Superior temporal gyrus (tissue), 1 donor: Measurements from ENCODE around the gene FBXO11.
"Not testable (repeated sequence)": the region's sequence is repeated elsewhere in the genome, so short reads cannot be mapped to it uniquely, and the experiment has no call there.

Experiments used
- DNase-seq: peaks from one replicate; pipeline ENCODE4 v3.0.0-alpha.2; 2016; ENCODE audit errors: extremely low spot score

The FBXO11 gene

DNA sequence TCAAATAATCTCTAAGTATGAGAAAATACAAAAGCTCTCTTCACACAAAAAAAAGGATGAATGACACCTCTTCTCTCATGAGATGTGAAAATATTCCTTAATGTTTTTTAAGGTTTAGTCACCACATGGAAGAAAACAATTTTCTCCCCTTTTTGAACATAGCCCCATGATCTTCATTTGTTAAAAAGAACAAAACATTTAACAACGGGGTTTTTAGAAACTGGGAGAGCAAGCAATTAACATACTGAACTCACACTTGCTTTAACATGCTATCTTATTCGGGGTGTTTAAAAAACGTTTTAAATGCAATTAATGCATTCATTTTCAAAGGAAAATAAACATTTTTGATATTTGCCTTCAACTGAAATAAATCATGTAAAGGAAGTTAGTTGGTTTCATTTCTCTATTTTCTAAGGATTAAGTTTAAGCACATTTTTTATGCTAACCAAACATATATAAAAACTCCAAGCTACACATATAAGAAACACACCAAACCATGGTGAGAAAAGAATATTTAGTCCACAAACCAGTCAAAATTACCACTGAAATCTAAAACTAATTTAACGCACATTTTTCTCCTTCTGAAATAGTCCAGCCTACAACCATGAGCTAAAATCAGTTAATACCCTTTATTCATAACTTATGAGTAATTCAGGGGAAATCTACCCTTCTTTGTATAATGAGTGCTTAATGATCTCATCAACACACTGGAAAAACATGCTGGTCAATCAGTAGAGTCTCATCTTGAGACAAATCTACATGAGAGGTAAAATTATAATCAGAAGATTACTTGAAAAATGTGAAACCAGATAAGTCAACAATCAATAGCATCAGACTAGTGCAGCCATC is 8.2 kb downstream of the FBXO11 start:
- no peak for DNase-seq

DNA sequence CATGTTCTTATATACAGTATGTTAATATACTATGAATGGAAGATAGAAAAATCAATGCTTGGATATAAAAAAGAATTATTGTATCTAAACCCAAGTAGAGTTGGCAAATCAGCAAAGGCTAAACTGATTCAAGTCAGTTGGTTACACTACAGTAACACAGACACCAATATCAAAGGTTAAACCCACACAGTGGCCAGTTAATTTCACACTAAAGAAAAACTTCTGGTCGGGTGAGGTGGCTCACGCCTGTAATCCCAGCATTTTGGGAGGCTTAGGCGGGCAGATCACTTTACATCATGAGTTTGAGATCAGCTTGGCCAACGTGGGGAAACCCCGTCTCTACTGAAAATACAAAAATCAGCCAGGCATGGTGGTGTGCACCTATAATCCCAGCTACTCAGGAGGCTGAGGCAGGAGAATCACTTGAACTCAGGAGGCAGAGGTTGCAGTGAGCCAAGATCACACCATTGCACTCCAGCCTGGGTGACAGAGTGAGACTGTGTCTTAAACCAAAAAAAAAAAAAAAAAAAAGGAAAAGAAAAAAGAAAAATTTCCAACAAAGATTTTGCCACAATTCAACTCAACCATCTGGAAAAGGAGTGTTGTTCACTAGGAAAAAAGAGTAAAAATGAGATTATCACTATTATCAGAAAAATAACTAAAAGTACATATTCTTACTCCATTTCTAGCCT is 9.0 kb downstream of the FBXO11 start:
- not testable (repeated sequence) for DNase-seq

DNA sequence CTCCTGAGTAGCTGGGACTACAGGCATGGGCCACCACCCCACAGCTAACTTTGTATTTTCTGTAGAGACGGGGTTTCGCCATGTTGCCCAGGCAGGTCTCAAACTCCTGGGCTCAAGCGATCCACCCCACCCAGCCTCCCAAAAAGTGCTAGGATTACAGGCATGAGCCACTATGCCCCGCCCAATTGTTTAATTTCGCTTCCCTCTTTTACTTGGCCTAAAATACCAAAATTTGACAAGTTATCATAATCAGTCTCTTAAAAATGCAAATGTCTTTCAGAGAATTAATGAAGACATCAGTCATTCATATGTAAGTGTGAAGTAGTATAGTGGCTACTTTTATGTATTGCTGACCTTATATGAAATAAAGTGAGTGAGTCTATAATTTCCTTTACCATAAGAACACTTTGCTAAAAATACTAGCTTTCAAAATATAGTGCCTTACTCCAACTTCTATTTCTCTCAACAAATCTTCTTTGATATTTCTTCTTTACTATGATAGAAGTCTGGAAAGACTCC is 9.8 kb downstream of the FBXO11 start:
- DNase-seq, result no peak

DNA sequence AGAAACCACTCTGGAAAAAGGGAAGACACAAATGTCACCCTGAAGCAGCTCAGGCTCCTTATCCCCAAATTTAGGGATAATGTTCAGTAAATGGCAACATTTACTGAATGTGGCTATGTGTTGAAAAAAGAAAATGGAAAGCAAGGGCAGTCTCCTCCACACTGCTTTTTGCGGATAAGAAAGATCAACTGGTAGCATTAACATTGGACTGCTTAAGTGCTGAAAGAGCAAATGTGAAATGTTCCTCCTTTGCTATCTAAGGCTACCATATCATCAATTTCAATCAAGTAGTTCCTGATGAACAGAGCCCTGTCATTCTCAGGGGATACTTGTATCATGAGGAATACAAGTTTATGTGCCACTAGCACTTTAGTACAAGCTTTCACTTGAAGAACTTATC is 12.5 kb downstream of the FBXO11 start:
- DNase-seq, result no peak

DNA sequence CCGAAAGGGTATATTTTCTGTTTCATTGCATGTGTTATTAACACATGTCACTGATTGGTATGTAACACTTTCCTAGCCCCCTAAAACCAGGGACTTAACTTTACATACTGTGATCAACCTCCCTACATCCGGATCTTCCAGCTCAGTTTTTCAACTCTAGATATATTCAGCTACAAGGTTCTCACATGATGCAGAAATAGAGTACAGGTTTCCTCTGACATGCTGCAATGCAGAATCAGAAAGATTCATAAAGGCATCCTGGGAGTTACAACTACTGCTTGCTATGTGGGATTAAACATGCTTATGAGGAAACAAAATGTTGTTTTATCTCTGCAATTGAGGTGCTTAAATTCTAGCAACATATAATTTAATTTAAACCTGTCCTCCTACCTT is 14.0 kb downstream of the FBXO11 start:
- DNase-seq, result no peak

DNA sequence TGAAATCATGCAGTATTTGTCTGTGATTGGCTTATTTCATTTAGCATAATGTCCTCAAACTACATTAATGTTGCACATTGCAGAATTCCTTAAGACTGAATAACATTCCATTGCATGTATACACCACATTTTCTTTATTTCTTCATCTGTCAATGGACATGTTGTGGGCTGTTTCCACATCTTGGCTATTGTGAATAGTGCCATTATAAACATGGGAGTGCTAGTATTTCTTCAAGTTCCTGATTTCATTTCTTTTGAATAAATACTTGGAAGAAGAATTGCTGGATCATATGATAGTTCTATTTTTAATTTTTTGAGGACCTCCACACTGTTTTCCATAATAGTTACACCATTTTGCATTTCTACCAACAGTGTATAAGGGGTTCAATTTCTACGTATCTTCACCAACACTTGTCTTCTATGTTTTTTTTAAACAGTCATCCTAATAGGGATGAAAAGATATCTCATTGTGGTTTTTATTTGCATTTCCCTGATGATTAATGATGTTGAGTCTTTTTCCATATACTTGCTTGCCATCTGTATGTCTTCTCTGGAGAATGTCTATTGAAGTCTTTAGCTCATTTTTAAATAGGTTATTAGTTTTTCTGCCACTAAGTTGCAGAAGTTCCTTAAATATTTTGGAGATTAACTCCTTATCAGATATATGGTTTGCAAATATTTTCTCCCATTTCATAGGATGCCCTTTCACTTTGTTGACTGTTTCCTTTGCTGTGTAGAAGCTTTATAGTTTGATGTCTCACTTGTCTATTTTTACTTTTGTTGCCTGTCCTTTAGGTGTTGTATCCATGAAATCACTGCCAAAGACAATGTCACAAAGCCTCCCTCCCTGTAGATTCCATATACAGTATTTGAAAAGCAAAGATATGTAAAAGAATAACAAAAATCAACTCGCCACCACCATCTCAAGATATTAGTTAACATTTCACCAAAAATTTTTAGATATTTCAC is 14.6 kb downstream of the FBXO11 start:
- no peak for DNase-seq

DNA sequence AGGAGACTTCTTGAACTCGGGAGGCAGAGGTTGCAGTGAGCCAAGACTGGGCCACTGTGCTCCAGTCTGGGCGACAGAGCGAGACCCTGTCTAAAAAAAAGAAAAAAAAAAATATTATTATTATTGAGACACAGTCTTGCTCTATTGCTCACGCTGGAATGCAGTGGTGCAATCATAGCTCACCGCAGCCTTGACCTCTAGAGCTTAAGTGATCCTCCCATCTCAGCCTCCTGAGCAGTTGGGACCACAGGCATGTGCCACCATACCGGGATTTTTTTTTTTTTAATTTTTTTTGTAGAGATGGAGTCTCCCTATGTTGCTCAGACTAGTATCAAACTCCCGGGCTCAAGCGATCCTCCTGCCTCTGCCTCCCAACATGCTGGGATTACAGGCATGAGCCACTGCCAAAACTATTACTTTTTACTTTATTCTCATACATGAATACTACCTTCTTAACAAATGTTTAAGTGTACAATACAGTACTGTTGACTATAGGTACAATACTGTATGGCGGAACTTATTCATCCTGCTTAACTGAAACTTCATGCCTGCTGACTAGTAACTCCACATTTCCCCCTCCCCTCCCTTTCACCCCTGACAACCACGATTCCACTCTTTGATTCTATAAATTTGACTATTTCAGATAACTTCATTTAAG is 15.5 kb downstream of the FBXO11 start:
- no peak for DNase-seq

DNA sequence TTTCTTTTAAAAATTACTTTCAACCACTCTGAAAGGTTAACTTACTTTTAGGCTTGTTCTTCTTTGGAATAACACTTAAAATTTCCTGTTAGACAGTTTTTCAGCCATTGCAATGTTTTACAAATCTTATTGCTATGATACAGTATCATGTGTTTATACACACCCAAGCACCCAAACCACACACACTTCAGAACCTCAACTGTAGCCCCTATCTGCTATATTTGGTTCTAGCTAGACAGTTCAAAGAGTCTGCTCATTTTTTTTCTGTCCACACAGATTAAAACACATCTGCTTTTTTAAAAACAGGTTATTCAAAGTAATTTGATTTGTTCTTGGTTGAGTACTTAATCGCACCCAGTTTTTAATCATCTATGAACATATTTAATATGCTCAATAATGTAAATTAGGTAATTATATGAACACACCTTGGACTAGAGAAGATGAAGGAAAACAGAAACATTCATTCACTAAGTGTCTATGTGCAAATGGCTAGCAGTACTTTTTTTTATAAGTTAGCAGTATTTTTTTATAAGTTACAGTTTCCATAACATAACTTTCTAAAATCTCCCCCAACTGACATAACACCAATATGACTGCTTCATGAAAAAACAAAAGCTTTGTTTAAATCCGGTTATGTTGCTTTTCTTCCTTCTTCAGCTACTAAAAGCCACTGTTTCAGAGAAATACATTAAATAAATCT is 17.6 kb downstream of the FBXO11 start:
- DNase-seq, result no peak

DNA sequence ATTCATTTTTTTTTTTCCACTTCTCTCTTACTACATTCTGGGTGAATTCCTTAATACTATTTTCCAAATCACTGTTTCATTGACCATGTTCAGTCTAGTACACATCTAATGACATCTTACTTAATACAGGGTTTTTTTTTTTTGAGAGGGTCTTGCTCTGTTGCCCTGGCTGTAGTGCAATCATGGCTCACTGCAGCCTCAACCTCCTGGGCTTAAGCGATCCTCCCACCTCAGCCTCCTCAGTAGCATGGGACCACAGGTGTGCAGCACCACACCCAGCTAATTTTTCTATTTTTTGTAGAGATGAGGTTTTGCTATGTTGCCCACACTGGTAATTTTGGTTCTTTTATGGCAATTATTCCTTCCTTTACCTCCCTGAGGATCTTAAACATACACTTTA is 29.4 kb downstream of the FBXO11 start:
- no peak for DNase-seq

DNA sequence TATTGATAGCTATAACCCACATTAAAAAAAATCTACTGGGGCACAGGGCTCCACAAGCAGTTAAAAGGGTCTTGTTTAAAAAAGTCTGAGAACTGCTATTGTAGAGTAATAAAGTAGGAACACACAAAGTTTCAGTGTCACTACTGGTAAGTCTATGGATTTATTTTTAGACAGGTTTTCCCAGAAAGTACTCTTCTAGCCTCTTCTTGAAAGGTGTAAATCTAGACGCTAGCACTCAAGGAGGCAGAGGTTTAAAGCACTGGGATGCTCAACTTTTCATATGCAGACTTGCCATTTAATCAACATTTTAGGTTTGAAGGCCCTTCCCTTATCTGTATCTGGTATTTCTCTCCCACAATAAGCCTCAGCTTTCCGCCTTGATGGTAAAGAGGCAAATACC is 33.4 kb downstream of the FBXO11 start:
- DNase-seq, result no peak

DNA sequence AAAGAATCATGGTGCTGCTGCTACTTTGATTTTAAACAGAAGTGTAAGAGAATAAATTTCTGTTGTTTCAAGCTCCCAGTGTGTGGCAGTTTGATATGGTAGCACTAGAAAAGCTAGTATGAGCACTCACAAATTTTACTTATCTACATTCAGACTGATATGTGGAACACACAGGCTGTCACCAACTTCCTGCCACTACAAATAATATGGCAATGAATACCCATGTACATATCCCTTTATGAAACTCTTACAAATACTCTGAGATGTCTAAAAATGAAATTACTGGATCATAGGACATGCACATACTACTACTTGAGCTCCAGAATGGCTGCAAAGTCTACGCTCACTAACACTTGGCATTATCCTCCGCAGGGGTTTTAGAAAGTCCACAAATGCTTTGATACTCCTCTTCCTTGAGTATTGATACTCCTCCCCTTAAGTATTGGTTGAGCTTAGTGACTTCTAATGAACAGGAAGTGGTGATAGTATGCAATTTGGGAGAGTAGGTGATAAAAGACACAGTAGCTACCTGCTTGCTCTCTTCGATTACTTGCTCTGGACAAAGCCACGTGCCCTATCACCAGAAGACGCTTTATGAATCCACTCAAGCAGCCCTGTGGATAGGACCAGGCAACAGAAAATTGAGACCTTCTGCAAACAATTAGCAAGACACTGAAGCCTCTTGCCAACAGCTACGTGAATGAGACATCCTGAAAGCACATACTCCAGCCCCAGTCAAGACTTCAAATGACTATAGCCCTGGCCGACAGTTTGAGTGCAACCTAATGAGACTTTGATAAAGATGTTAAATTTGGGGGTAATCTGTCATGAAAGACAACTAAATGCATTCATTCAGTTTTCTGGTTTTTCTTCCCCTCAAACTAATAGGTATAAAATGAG is 35.4 kb downstream of the FBXO11 start:
- DNase-seq, result no peak

DNA sequence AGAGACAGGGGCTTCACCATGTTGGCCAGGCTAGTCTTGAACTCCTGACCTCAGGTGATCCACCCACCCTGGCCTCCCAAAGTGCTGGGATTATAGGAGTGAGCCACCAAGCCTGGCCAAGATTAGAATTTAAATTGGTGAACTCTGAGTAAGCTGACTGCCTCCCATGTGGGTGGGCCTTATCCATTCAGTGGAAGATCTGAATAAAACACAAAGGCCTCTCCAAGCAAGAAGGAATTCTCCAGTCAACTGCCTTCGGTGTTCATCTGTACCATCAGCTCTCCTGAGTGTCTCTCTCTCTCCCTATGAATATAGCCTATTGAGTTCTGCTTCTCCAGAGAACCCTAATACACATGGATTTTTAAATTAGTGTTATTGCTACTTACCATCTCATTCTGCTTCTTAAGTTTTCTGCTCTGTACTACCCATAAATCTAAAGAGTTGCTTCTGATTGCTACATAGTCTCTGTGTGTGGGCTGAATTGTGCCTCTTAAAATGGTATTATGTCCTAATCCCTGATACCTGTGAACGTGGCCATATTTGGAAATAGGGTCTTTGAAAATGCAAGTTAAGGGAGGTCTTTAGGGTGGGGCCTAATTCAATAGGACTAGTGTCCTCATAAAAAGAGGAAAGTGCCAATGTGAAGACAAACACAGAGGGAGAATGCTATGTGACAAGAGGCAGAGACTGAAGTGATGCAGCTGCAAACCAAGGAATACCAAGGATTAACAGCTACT is 36.3 kb downstream of the FBXO11 start:
- DNase-seq, result no peak

DNA sequence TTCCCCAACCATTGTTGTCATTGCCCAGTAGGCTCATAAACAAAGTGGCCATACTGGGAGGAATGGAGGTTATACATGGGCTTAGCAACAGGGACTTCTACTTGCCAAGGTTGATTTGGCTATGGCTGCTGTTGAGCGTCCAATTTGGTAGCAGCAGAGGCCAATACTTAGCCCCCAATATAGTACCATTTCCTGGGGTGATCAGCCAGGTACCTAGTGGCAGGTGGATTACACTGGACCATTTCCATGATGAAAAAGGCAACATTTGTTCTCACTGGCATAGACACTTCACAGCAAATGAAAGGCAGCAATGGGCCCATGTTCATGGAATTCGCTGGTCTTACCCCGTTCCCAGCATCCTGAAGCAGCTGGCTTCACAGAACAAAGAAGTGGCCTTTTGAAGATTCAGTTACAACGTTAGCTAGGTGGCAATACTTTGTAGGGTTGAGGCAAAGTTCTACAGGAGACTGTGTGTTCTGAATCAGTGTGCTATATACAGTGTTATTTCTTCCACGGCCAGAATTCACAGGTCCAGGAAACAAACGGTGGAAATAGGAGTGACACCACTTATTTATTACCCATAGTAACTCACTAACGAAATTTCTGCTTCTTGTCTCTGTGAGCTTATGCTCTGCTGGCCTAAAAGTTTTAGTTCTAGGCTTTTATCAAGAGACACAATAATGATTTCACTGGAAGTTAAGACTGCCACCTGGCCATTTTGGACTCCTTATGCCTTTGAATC is 37.5 kb downstream of the FBXO11 start:
- DNase-seq, result no peak

DNA sequence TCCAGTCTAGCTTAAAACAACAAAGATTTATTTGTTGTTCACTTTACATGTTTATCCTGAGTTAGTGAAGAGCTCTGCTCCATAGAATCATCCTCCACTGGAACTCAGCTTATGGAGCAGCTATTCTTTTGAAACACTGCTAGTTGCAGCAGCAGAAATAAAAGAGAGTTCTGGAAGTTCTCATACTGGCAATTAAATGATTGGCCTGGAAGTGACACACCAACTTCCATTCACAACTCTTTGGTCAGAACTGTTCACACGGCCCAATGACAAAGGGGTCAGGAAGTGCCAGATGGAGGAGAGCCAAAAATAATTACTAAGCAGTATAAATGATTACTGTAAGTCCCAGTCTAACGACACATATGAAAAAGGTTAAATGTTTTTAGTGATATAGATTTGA is 39.1 kb downstream of the FBXO11 start:
- DNase-seq, result peak; percentile 43

DNA sequence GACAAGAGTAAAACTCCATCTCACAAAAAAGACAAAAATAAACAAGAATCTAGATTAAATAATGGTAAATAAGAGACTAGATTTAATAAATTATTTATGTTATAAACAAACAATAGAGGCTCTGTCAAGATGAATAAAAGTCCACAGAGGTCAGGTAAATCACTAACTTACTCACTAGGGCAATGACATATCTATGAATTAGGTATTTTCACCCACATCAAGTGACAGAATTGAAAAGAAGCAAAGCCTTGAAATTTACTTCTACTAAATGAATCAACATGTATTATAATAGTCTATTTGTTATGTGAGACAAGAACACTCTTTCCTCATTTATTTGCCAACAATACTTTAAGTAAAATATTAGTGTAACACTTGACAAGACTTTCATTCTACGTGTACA is 41.7 kb downstream of the FBXO11 start:
- DNase-seq, result no peak

DNA sequence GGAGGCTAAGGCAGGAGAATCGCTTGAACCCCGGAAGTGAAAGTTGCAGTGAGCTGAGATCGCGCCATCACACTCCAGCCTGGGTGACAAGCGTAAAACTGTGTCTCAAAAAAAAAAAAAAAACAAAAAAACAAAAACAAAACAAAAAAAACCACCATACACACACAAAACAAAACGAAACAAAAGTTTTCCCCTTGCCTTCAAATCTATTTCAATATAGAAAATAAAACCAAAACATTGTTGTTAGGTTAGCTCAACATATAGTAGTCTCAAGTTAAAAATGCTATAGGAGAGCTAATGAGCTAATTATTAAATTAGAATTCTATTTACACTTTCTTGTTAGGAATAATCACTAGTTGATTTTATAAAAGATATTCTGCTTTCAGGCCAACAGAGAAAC is 43.3 kb downstream of the FBXO11 start:
- no peak for DNase-seq

DNA sequence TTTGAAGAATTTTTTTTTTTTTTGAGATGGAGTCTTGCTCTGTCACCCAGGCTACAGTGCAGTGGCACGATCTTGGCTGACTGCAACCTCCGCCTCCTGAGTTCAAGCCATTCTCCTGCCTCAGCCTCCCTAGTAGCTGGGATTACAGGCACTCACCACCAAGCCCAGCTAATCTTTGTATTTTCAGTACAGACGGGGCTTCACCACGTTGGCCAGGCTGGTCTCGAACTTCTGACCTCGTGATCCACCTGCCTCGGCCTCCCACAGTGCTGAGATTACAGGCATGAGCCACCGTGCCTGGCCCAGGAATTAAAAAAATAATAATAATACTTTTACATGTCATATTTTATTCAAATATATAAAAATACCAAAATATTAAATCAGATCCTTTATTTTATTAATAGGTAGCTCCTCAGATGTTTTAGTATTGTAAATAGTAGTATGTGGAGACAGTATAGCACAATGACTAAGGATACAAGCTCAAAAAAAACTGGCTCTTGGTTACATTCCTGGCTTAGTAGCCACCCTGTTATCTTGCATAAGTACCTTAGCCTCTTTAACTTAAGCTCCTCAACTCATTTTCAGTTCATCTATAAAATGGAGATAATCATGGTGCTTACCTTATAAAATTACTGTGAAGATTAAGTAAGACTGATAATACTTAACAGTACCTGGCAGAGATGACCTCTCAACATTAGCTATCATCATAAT is 53.1 kb downstream of the FBXO11 start:
- not testable (repeated sequence) for DNase-seq

DNA sequence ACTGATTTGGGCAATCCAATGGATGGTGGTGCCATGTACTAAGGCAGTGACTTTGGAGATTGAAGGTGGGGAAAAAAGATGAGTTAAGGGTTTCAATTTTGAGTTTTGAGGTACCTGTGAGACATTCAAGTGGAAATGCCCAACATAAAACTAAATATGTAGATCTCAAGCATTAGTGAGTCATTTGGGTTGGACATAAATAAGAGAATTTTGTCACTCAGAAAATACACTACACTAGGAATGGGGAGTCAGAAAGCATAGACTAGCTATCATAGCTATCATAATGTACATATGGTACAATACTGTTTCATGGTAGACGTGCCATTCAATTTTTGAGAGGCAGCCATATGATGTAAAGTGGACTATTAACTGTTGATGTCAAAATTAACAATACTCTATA is 56.1 kb downstream of the FBXO11 start:
- no peak for DNase-seq
